Naive thymus-derived CD4-positive, alpha-beta T cell (primary cell): Measurements from ENCODE around the gene GSTM4. TPM values are rescaled to one million over a fixed set of nuclear protein-coding genes. Genes with fewer than 3 reads are reported as not detected.
"Not testable (repeated sequence)": the region's sequence is repeated elsewhere in the genome, so short reads cannot be mapped to it uniquely, and the experiment has no call there.

Source experiments
- ATAC-seq: fragments of 150-1000 bp; cut with Tn5 transposase; 2 replicates; pipeline ENCODE4 v1.10.0; 2021; ENCODE audit warnings: mild to moderate bottlenecking, moderate library complexity
- CTCF ChIA-PET: fragments of 350-600 bp; sonication (Branson Sonifier 250); formaldehyde crosslinking; loops from one replicate; lab custom pipeline; 2021; ENCODE audit warnings: antibody characterized with exemption; lab: Charles Lee
- POLR2A ChIA-PET: fragments of 350-600 bp; sonication (Branson Sonifier 250); formaldehyde crosslinking; loops from one replicate; lab custom pipeline; 2021; ENCODE audit warnings: antibody characterized with exemption, inconsistent platforms; lab: Charles Lee
- DNase-seq, 9 donors: peaks; one replicate each; pipeline versions ENCODE4 v3.0.0 to v3.0.0-alpha.2; 2020 to 2022; ENCODE audit warnings: mixed read lengths in 1 of 9
- H3K27ac ChIP-seq: one replicate; pipeline ENCODE4 v1.7.0; 2013; ENCODE audit warnings: mild to moderate bottlenecking, low read depth, low read length, moderate library complexity
- H3K27me3 ChIP-seq, 2 donors: one replicate each; pipeline ENCODE4 v1.7.0; 2013; ENCODE audit warnings: low read length in 2 of 2, mild to moderate bottlenecking in 2 of 2, moderate library complexity in 2 of 2; ENCODE audit not compliant: control insufficient read depth in 2 of 2, insufficient read depth in 2 of 2
- H3K36me3 ChIP-seq, 3 experiments: 1 replicate in 2 of 3; 2 replicates in 1 of 3; pipeline ENCODE4 v1.7.0; 2013; ENCODE audit warnings: low read length in 3 of 3, mild to moderate bottlenecking in 3 of 3, moderate library complexity in 1 of 3; ENCODE audit not compliant: insufficient read depth in 3 of 3, control insufficient read depth in 2 of 3
- H3K4me1 ChIP-seq, 2 donors: one replicate each; pipeline ENCODE4 v1.7.0; 2013; ENCODE audit warnings: low read length in 2 of 2, mild to moderate bottlenecking in 2 of 2, moderate library complexity in 1 of 2; ENCODE audit not compliant: control insufficient read depth in 2 of 2, insufficient read depth in 2 of 2
- H3K4me3 ChIP-seq: 2 replicates; pipeline ENCODE4 v1.7.0; 2013; ENCODE audit warnings: mild to moderate bottlenecking, low read length
- H3K9me3 ChIP-seq, 3 experiments: 1 replicate in 2 of 3; 2 replicates in 1 of 3; pipeline ENCODE4 v1.7.0; 2013; ENCODE audit warnings: low read length in 3 of 3; ENCODE audit not compliant: control insufficient read depth in 2 of 3
- H3K27ac Mint-ChIP-seq, 9 donors: one replicate each; pipeline ENCODE4 v1.8.0; 2020 to 2022; ENCODE audit warnings: mixed read lengths in 9 of 9, mild to moderate bottlenecking in 8 of 9, moderate library complexity in 5 of 9, inconsistent platforms in 2 of 9
- H3K27me3 Mint-ChIP-seq, 5 donors: one replicate each; pipeline ENCODE4 v1.8.0; 2021 to 2022; ENCODE audit warnings: mixed read lengths in 5 of 5, mild to moderate bottlenecking in 1 of 5
- H3K36me3 Mint-ChIP-seq, 5 donors: one replicate each; pipeline ENCODE4 v1.8.0; 2020 to 2022; ENCODE audit warnings: mixed read lengths in 5 of 5, mild to moderate bottlenecking in 3 of 5, inconsistent platforms in 1 of 5
- H3K4me1 Mint-ChIP-seq, 7 donors: one replicate each; pipeline ENCODE4 v1.8.0; 2020 to 2022; ENCODE audit warnings: mixed read lengths in 7 of 7, mild to moderate bottlenecking in 3 of 7, inconsistent platforms in 1 of 7
- H3K4me3 Mint-ChIP-seq, 10 donors: one replicate each; pipeline ENCODE4 v1.8.0; 2020 to 2022; ENCODE audit warnings: mild to moderate bottlenecking in 10 of 10, mixed read lengths in 10 of 10, moderate library complexity in 6 of 10, inconsistent platforms in 2 of 10
- H3K9me3 Mint-ChIP-seq, 11 donors: one replicate each; pipeline ENCODE4 v1.8.0; 2020 to 2022; ENCODE audit warnings: mixed read lengths in 11 of 11, mild to moderate bottlenecking in 4 of 11, inconsistent platforms in 1 of 11, moderate library complexity in 1 of 11
- intact Hi-C, 2 donors: fragments of 100-400 bp; cut with micrococcal nuclease; formaldehyde crosslinking; loops; one replicate each; pipeline ENCODE4 v1.15.1; 2023
- polyA plus RNA-seq, 2 donors: library from polyadenylated mRNA; unstranded; fragments of 300-500 nt; fragmentation: Illumina TruSeq; gene quantifications; one replicate each; pipeline ENCODE4 v1.2.3, GENCODE V29; 2021
- total RNA-seq, 6 experiments: library from RNA in 5 of 6; stranded (reverse) in 5 of 6; gene quantifications; 1 replicate in 5 of 6; 2 replicates in 1 of 6; pipeline ENCODE4 v1.2.3 and lab custom pipeline; 2021 to 2026

The GSTM4 gene
- total and polyA plus RNA-seq, 7 experiments from 2014 or later, result 3.1 to 28.4 (median 15.4) TPM

DNA sequence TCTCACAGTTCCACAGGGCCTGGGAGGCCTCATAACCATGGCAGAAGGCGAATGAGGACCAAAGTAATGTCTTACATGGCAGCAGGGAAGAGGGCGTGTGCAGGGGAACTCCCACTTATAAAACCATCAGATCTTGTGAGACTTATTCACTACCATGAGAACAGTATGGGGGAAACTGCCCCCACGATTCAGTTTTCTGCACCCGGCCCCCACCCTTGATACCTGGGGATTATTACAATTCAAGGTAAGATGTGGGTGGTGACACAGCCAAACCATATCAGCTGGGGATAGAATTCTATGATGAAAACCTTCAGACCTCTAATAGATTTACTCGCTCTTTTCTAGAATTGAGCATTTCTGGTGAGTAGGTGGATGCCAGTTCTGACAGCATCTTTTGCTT, 38.5 kb downstream of the GSTM4 start:
- H3K36me3 ChIP-seq, H3K4me3 Mint-ChIP-seq, intact Hi-C loops, H3K9me3 ChIP-seq, CTCF ChIA-PET, H3K9me3 Mint-ChIP-seq, H3K27ac ChIP-seq, DNase-seq, POLR2A ChIA-PET, H3K27me3 Mint-ChIP-seq, H3K27me3 ChIP-seq, H3K4me3 ChIP-seq, H3K4me1 ChIP-seq, ATAC-seq, H3K27ac Mint-ChIP-seq: not testable (repeated sequence)
- Mint-ChIP-seq H3K4me1 (peaks cover 0 to 14% (median 0%) of the 10 kb centered on the region in 7 donors), H3K36me3 (peaks cover 0 to 16% (median 10%) of the 10 kb centered on the region in 5 donors)

DNA sequence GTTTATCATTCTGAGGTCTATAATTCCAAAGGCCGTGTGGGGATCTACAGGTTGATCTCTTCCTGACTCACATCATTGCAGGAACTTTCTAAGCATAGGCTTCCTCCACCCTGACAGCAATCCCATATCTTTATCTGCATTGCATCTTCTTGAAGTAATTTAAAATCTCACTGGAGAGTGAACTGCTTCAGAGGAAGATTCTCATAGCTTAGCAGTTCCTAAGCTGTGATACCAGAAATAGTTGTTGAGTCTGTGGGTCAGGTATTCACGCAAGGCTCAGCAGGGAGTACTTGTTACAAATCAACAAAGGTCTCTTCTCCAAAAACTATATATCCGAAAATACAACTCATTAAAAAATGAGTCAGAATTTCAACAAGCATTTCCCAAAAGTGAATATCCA, 39.2 kb downstream of the GSTM4 start:
- H3K9me3 ChIP-seq, CTCF ChIA-PET, intact Hi-C loops, H3K4me3 ChIP-seq, H3K36me3 ChIP-seq, POLR2A ChIA-PET, H3K27ac ChIP-seq, H3K4me1 Mint-ChIP-seq, H3K27ac Mint-ChIP-seq, ATAC-seq, H3K27me3 Mint-ChIP-seq, H3K4me3 Mint-ChIP-seq, H3K9me3 Mint-ChIP-seq, DNase-seq, H3K4me1 ChIP-seq, H3K27me3 ChIP-seq: not testable (repeated sequence)
- H3K36me3 Mint-ChIP-seq, result peaks cover 0 to 16% (median 8%) of the 10 kb centered on the region in 5 donors

GRCh38 chr1:109697066-109697465, 41.2 kb downstream of the GSTM4 start:
- Histone ChIP-seq H3K36me3 (no peaks in the 10 kb centered on the region), H3K9me3 (no peaks in the 10 kb centered on the region), H3K27me3 (no peaks in the 10 kb centered on the region), H3K4me1 (no peaks in the 10 kb centered on the region), H3K27ac (no peak overlapping the region), H3K4me3 (no peak overlapping the region)
- no peak overlapping the region for H3K27ac Mint-ChIP-seq
- ATAC-seq (no peak), DNase-seq (no peak)
- ChIA-PET CTCF (no interaction called here), POLR2A (no interaction called here)
- no peak overlapping the region for H3K4me3 Mint-ChIP-seq
- peaks cover 0 to 2% (median 0%) of the 10 kb centered on the region in 7 donors for H3K4me1 Mint-ChIP-seq
- H3K36me3 Mint-ChIP-seq, result peaks cover 0 to 8% (median 5%) of the 10 kb centered on the region in 5 donors
- H3K27me3 Mint-ChIP-seq, result no peaks in the 10 kb centered on the region
- intact Hi-C loops, result no loop called here
- H3K9me3 Mint-ChIP-seq, result no peaks in the 10 kb centered on the region

GRCh38 chr1:109697861-109698260, 42.0 kb downstream of the GSTM4 start:
- H3K4me1 Mint-ChIP-seq, H3K9me3 ChIP-seq, ATAC-seq, H3K4me1 ChIP-seq, H3K9me3 Mint-ChIP-seq, H3K36me3 Mint-ChIP-seq, H3K36me3 ChIP-seq, intact Hi-C loops, POLR2A ChIA-PET, CTCF ChIA-PET, H3K4me3 Mint-ChIP-seq, DNase-seq, H3K4me3 ChIP-seq, H3K27me3 Mint-ChIP-seq, H3K27ac ChIP-seq, H3K27ac Mint-ChIP-seq, H3K27me3 ChIP-seq: not testable (repeated sequence)

GRCh38 chr1:109702940-109703339, 47.0 kb downstream of the GSTM4 start:
- intact Hi-C loops, result loop anchor here in 1 of 2 donors (5.0 kb wide), 1 partner anchor 61 kb away; no protein-coding TSS in a partner anchor
- POLR2A ChIA-PET, result not testable (repeated sequence)

GRCh38 chr1:109704173-109704572, 48.3 kb downstream of the GSTM4 start:
- Histone ChIP-seq H3K9me3 (no peaks in the 10 kb centered on the region), H3K27ac (no peak overlapping the region), H3K36me3 (no peaks in the 10 kb centered on the region), H3K4me3 (no peak overlapping the region), H3K27me3 (no peaks in the 10 kb centered on the region), H3K4me1 (no peaks in the 10 kb centered on the region)
- Mint-ChIP-seq H3K36me3 (peaks cover 5 to 49% (median 21%) of the 10 kb centered on the region in 5 donors), H3K27me3 (peaks cover 0 to 12% (median 0%) of the 10 kb centered on the region in 5 donors), H3K4me1 (peaks cover 0 to 1% (median 0%) of the 10 kb centered on the region in 7 donors), H3K27ac (no peak overlapping the region), H3K9me3 (peaks cover 3 to 35% (median 11%) of the 10 kb centered on the region in 11 donors), H3K4me3 (no peak overlapping the region)
- DNase-seq, result no peak
- intact Hi-C loops, result loop anchor here in 1 of 2 donors (5.0 kb wide), 1 partner anchor 62 kb away; no protein-coding TSS in a partner anchor
- CTCF ChIA-PET, result no interaction called here
- ATAC-seq, result no peak
- POLR2A ChIA-PET, result no interaction called here

More at GRCh38 chr1:109702940-109703339, 47.0 kb downstream of the GSTM4 start:
- Mint-ChIP-seq H3K9me3 (peaks cover 0 to 22% (median 2%) of the 10 kb centered on the region in 11 donors), H3K36me3 (peaks cover under 1 to 44% (median 16%) of the 10 kb centered on the region in 5 donors), H3K27me3 (peaks cover 0 to 12% (median 0%) of the 10 kb centered on the region in 5 donors)
- H3K27ac Mint-ChIP-seq, H3K9me3 ChIP-seq, DNase-seq, H3K4me3 Mint-ChIP-seq, CTCF ChIA-PET, H3K27me3 ChIP-seq, H3K4me1 Mint-ChIP-seq, H3K4me3 ChIP-seq, H3K27ac ChIP-seq, H3K36me3 ChIP-seq, H3K4me1 ChIP-seq, ATAC-seq: not testable (repeated sequence)

DNA sequence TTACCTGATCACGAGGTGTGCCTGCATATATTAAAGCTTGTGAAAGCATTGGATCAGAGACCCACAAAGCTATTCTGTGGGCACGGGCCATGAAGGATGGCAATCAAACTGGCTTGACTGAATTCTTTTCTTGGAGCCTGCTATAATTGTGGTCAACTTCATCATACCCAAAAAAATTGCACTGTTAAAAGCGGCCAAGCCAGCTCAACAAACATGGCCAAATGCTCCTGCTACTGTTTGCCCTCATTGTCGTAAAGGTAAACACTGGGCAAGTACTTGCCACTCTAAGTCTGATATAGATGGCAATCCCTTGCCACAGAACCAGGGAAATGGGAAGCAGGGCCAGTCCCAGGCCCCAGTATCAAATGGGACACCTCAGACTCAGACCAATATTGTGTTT, 49.5 kb downstream of the GSTM4 start:
- H3K36me3 Mint-ChIP-seq, result peaks cover 8 to 54% (median 24%) of the 10 kb centered on the region in 5 donors
- ATAC-seq (no peak), DNase-seq (no peak)
- no peaks in the 10 kb centered on the region for H3K9me3 ChIP-seq
- no peak overlapping the region for H3K4me3 Mint-ChIP-seq
- H3K4me1 Mint-ChIP-seq, result peaks cover 0 to 1% (median 0%) of the 10 kb centered on the region in 7 donors
- H3K36me3 ChIP-seq, result no peaks in the 10 kb centered on the region
- peaks cover 4 to 40% (median 16%) of the 10 kb centered on the region in 11 donors for H3K9me3 Mint-ChIP-seq
- H3K4me3 ChIP-seq, result no peak overlapping the region
- POLR2A ChIA-PET, result no interaction called here
- CTCF ChIA-PET, result interaction anchor here (0.9 kb wide), 1 partner anchor 69 kb away, joined by 3 read pairs; no protein-coding TSS in a partner anchor
- intact Hi-C loops, result loop anchor here in 1 of 2 donors (5.0 kb wide), 1 partner anchor 38 kb away; the partner anchor contains the start of gene GSTM2
- no peak overlapping the region for H3K27ac ChIP-seq
- H3K4me1 ChIP-seq, result no peaks in the 10 kb centered on the region
- H3K27ac Mint-ChIP-seq, result no peak overlapping the region
- H3K27me3 ChIP-seq, result no peaks in the 10 kb centered on the region
- H3K27me3 Mint-ChIP-seq, result peaks cover 0 to 12% (median 0%) of the 10 kb centered on the region in 5 donors
